Ovary (tissue), 3 donors: ENCODE results near the gene PPM1M.

Source experiments
- EP300 ChIP-seq: sonication (generic); formaldehyde crosslinking; IDR thresholded peaks from one replicate; pipeline ENCODE4 v1.6.1; 2017; ENCODE audit warnings: antibody characterized with exemption
- POLR2A ChIP-seq: fragments of 450-650 bp; IDR thresholded peaks from one replicate; pipeline ENCODE4 v1.6.1; 2017; ENCODE audit warnings: antibody characterized with exemption, mild to moderate bottlenecking, moderate library complexity
- TF ChIP-seq, protein P1 (sequence below), 3 donors: fragments of 450-650 bp in 2 of 3; fragments of 200-600 bp in 1 of 3; IDR thresholded peaks; one replicate each; pipeline versions ENCODE4 v1.5.1 to v1.8.0; 2016 to 2022; ENCODE audit warnings: antibody characterized with exemption in 3 of 3, mild to moderate bottlenecking in 1 of 3
- donor health status: DM: no; HTN: no; CAD: no.

- TF ChIP-seq, protein P1, sequence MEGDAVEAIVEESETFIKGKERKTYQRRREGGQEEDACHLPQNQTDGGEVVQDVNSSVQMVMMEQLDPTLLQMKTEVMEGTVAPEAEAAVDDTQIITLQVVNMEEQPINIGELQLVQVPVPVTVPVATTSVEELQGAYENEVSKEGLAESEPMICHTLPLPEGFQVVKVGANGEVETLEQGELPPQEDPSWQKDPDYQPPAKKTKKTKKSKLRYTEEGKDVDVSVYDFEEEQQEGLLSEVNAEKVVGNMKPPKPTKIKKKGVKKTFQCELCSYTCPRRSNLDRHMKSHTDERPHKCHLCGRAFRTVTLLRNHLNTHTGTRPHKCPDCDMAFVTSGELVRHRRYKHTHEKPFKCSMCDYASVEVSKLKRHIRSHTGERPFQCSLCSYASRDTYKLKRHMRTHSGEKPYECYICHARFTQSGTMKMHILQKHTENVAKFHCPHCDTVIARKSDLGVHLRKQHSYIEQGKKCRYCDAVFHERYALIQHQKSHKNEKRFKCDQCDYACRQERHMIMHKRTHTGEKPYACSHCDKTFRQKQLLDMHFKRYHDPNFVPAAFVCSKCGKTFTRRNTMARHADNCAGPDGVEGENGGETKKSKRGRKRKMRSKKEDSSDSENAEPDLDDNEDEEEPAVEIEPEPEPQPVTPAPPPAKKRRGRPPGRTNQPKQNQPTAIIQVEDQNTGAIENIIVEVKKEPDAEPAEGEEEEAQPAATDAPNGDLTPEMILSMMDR (IDR thresholded peaks at IDR 0.05), result no peak
- no peak for TF ChIP-seq EP300
- TF ChIP-seq POLR2A, result no peak
These were observed 17.3 kb upstream of the PPM1M start for GRCh38 chr3:52228266-52228665.
